HG02970 (cell line): ENCODE measurements around the gene SYT9.

Experiments used
- ATAC-seq: cut with Tn5 transposase; IDR thresholded peaks from one replicate; pipeline ENCODE4 v1.9.1; 2021; ENCODE audit warnings: mild to moderate bottlenecking, moderate library complexity, moderate number of reproducible peaks; ENCODE audit not compliant: unreplicated experiment, low FRiP score

The SYT9 gene

GRCh38 chr11:7451952-7452494, 200.3 kb downstream of the SYT9 start:
- ATAC-seq, result no peak

- no peak for ATAC-seq
These were observed 203.2 kb downstream of the SYT9 start for GRCh38 chr11:7454854-7455253.

GRCh38 chr11:7457211-7457610, 205.5 kb downstream of the SYT9 start:
- no peak for ATAC-seq

GRCh38 chr11:7462706-7463105, 211.0 kb downstream of the SYT9 start:
- ATAC-seq, result no peak

- no peak for ATAC-seq
These were observed 215.9 kb downstream of the SYT9 start for GRCh38 chr11:7467652-7468051.

GRCh38 chr11:7469351-7469865, 217.7 kb downstream of the SYT9 start:
- ATAC-seq, result no peak

GRCh38 chr11:7471071-7471470, 219.4 kb downstream of the SYT9 start:
- ATAC-seq, result no peak

- peak; percentile 66 for ATAC-seq
These were observed 222.0 kb downstream of the SYT9 start for GRCh38 chr11:7473717-7474116.

- no peak for ATAC-seq
These were observed 228.4 kb downstream of the SYT9 start for GRCh38 chr11:7480113-7480512.

- ATAC-seq, result no peak
These were observed 232.4 kb downstream of the SYT9 start for GRCh38 chr11:7484131-7484530.

- ATAC-seq, result no peak
These were observed 232.9 kb downstream of the SYT9 start for GRCh38 chr11:7484645-7485044.

- ATAC-seq, result no peak
These were observed 233.7 kb downstream of the SYT9 start, which contains the start of gene OLFML1 for GRCh38 chr11:7485186-7486097. TSS of gene OLFML1 (plus strand) at chr11:7485506. CDS start at chr11:7485876, 370 bp downstream.

GRCh38 chr11:7486098-7486780, 234.5 kb downstream of the SYT9 start:
- no peak for ATAC-seq

- ATAC-seq, result no peak
These were observed 235.1 kb downstream of the SYT9 start for GRCh38 chr11:7486781-7487140.

GRCh38 chr11:7487360-7487759, 235.7 kb downstream of the SYT9 start:
- ATAC-seq, result no peak

GRCh38 chr11:7488681-7489080, 237.0 kb downstream of the SYT9 start:
- ATAC-seq, result no peak

GRCh38 chr11:7489376-7489775, 237.7 kb downstream of the SYT9 start:
- no peak for ATAC-seq

- no peak for ATAC-seq
These were observed 238.3 kb downstream of the SYT9 start for GRCh38 chr11:7490054-7490453.

GRCh38 chr11:7490535-7490934, 238.8 kb downstream of the SYT9 start:
- ATAC-seq, result no peak

- no peak for ATAC-seq
These were observed 240.5 kb downstream of the SYT9 start for GRCh38 chr11:7492253-7492652.

GRCh38 chr11:7493670-7494069, 242.0 kb downstream of the SYT9 start:
- no peak for ATAC-seq
